ENCODE measurements around the gene ARHGEF26. TPM values are rescaled to one million over a fixed set of nuclear protein-coding genes. Genes with fewer than 3 reads are reported as not detected.

ARHGEF26 gene
- total RNA-seq, 1 donor from 2014 or later, result not detected

DNA sequence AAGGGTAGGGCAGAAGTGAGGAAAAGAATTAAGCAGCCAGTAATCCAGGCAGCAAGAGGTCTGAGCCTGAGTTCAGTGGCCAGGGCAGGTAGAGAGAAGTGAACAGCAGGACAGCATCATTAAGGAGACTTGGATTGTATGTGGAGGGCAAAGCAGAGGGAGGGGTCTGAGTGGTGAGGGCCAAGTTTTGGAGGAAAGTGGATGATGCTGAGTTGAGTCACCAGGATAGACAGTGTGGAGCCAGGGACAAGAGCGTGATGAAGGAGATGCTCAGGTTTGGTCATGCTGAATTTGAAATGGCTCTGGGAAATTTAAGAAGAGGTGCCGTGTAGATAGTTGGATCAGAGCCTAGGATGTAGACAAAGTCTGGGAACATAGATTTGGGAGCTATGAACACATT is 93.1 kb downstream of the ARHGEF26 start:
- Mint-ChIP-seq H3K4me3 (no peak overlapping the region), H3K4me1 (no peaks in the 10 kb centered on the region), H3K36me3 (ENCODE audit: low read depth) (no peaks in the 10 kb centered on the region), H3K27me3 (no peaks in the 10 kb centered on the region), H3K9me3 (no peaks in the 10 kb centered on the region), H3K27ac (no peak overlapping the region)
- ATAC-seq (ENCODE audit: low read depth) (no peak), DNase-seq (no peak)
- POLR2A ChIA-PET, result no interaction called here
- CTCF ChIA-PET, result no interaction called here
- TF ChIP-seq, protein P1, sequence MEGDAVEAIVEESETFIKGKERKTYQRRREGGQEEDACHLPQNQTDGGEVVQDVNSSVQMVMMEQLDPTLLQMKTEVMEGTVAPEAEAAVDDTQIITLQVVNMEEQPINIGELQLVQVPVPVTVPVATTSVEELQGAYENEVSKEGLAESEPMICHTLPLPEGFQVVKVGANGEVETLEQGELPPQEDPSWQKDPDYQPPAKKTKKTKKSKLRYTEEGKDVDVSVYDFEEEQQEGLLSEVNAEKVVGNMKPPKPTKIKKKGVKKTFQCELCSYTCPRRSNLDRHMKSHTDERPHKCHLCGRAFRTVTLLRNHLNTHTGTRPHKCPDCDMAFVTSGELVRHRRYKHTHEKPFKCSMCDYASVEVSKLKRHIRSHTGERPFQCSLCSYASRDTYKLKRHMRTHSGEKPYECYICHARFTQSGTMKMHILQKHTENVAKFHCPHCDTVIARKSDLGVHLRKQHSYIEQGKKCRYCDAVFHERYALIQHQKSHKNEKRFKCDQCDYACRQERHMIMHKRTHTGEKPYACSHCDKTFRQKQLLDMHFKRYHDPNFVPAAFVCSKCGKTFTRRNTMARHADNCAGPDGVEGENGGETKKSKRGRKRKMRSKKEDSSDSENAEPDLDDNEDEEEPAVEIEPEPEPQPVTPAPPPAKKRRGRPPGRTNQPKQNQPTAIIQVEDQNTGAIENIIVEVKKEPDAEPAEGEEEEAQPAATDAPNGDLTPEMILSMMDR (IDR thresholded peaks at IDR 0.05), result no peak
- intact Hi-C loops (cut with micrococcal nuclease), result no loop called here

DNA sequence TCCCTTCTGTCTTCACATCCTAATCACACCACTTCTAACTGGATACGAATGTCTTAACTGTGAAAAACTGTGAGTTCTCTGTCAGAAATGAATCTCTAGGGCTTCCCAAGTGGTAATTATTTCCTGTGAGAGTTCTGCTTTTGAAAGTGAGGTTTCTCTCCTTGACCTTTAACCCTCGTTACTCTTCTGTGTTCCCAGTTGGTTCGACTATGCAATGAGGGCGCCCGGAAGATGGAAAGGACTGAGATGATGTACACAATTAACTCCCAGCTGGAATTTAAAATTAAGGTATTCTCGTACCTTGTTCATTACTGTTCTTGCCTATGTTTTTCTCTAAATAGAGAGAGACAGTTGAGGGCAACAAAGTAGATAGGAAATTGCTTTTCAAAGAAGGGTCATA is 96.5 kb downstream of the ARHGEF26 start:
- ChIA-PET POLR2A (no interaction called here), CTCF (no interaction called here)
- no peak for DNase-seq
- TF ChIP-seq, protein P1 (IDR thresholded peaks at IDR 0.05), result no peak
- Mint-ChIP-seq H3K27me3 (no peaks in the 10 kb centered on the region), H3K36me3 (ENCODE audit: low read depth) (no peaks in the 10 kb centered on the region), H3K27ac (no peak overlapping the region), H3K4me1 (no peaks in the 10 kb centered on the region), H3K9me3 (no peaks in the 10 kb centered on the region), H3K4me3 (no peak overlapping the region)
- intact Hi-C loops (cut with micrococcal nuclease), result no loop called here
- ATAC-seq (ENCODE audit: low read depth), result no peak

- ATAC-seq (ENCODE audit: low read depth), result no peak
- Mint-ChIP-seq H3K27me3 (no peaks in the 10 kb centered on the region), H3K9me3 (no peaks in the 10 kb centered on the region), H3K4me3 (no peak overlapping the region), H3K4me1 (no peaks in the 10 kb centered on the region), H3K27ac (no peak overlapping the region), H3K36me3 (ENCODE audit: low read depth) (no peaks in the 10 kb centered on the region)
- CTCF ChIA-PET, result no interaction called here
- DNase-seq, result no peak
- POLR2A ChIA-PET, result no interaction called here
- TF ChIP-seq, protein P1 (IDR thresholded peaks at IDR 0.05), result no peak
- intact Hi-C loops (cut with micrococcal nuclease), result no loop called here
Observed at GRCh38 chr3:154218728-154219127, 97.5 kb downstream of the ARHGEF26 start.

- CTCF ChIA-PET, result no interaction called here
- POLR2A ChIA-PET, result no interaction called here
- TF ChIP-seq, protein P1 (IDR thresholded peaks at IDR 0.05), result no peak
- no peaks in the 10 kb centered on the region for H3K36me3 Mint-ChIP-seq (ENCODE audit: low read depth)
- H3K9me3 Mint-ChIP-seq, result no peaks in the 10 kb centered on the region
- no peaks in the 10 kb centered on the region for H3K4me1 Mint-ChIP-seq
- intact Hi-C loops (cut with micrococcal nuclease), result no loop called here
- H3K27me3 Mint-ChIP-seq, result no peaks in the 10 kb centered on the region
- DNase-seq, result no peak
- no peak for ATAC-seq (ENCODE audit: low read depth)
- no peak overlapping the region for H3K4me3 Mint-ChIP-seq
- H3K27ac Mint-ChIP-seq, result no peak overlapping the region
Observed at GRCh38 chr3:154220462-154220861, 99.3 kb downstream of the ARHGEF26 start.

- Mint-ChIP-seq H3K27me3 (no peaks in the 10 kb centered on the region), H3K4me3 (no peak overlapping the region), H3K4me1 (no peaks in the 10 kb centered on the region), H3K9me3 (no peaks in the 10 kb centered on the region), H3K27ac (no peak overlapping the region), H3K36me3 (ENCODE audit: low read depth) (no peaks in the 10 kb centered on the region)
- POLR2A ChIA-PET, result no interaction called here
- intact Hi-C loops (cut with micrococcal nuclease), result no loop called here
- CTCF ChIA-PET, result no interaction called here
- ATAC-seq (ENCODE audit: low read depth) (no peak), DNase-seq (no peak)
- TF ChIP-seq, protein P1 (IDR thresholded peaks at IDR 0.05), result no peak
Observed at GRCh38 chr3:154223519-154223918, 102.3 kb downstream of the ARHGEF26 start.

Measured in activated B cell treated with CpG ODN at 0.5 μM for 24 hours (primary cell).